HCT116 (cell line): ENCODE data around the gene LRRC56. TPM values are rescaled to one million over a fixed set of nuclear protein-coding genes. Genes with fewer than 3 reads are reported as not detected.

Experiments used
- ATAC-seq: fragments of 200-7000 bp; cut with Tn5 transposase; 2 replicates; pipeline ENCODE4 v1.9.1; 2020; ENCODE audit warnings: mild to moderate bottlenecking, moderate library complexity
- BruUV-seq: library from RNA; stranded (reverse); fragments of 400-500 nt; replicated peaks from 2 replicates; lab custom pipeline; 2021; lab: Mats Ljungman, UMichigan
- CTCF ChIA-PET: fragments of 300-600 bp; sonication (Branson Sonifier 250); formaldehyde crosslinking; loops from one replicate; lab custom pipeline; 2021; ENCODE audit warnings: antibody characterized with exemption; lab: Charles Lee
- POLR2A ChIA-PET: fragments of 300-600, 350-600 bp; sonication (Branson Sonifier 250); formaldehyde crosslinking; loops from one replicate; lab custom pipeline; 2021; ENCODE audit warnings: antibody characterized with exemption; lab: Charles Lee
- RAD21 ChIA-PET, 2 experiments: fragments of 300-600 bp; sonication (Branson Sonifier 250); formaldehyde crosslinking; loops; one replicate each; lab custom pipeline; 2023; ENCODE audit warnings: low total read pairs in 2 of 2; ENCODE audit not compliant: uncharacterized antibody in 2 of 2, unreplicated experiment in 2 of 2, low non-redundant PET in 1 of 2; lab: Charles Lee
- DNase-seq: peaks from one replicate; pipeline ENCODE4 v3.0.0-alpha.2; 2010; ENCODE audit warnings: low read depth, low spot score
- H2AFZ ChIP-seq: fragments of 200-600 bp; shearing (Covaris generic), sonication (generic); 2 replicates; pipeline ENCODE4 v1.6.1; 2017; ENCODE audit warnings: low read depth, mixed run types, mixed read lengths, antibody characterized with exemption, low read length; ENCODE audit not compliant: poor library complexity, severe bottlenecking
- H3K27ac ChIP-seq: 2 replicates; pipeline ENCODE4 v1.5.1; 2012; ENCODE audit warnings: low read depth, low read length
- H3K27me3 ChIP-seq: fragments of 200-600 bp; sonication (generic); 2 replicates; pipeline ENCODE4 v1.6.1; 2016; ENCODE audit warnings: mixed run types, low read length, mixed read lengths; ENCODE audit not compliant: insufficient read depth
- H3K36me3 ChIP-seq, 2 experiments: fragments of 200-500 bp in 1 of 2; fragments of 200-600 bp in 1 of 2; sonication (Bioruptor generic) in 1 of 2; sonication (generic) in 1 of 2; 2 replicates each; pipeline versions ENCODE4 v1.5.1 to v1.6.1; 2014 to 2016; ENCODE audit warnings: low read length in 2 of 2, inconsistent platforms in 1 of 2, mixed read lengths in 1 of 2, mixed run types in 1 of 2; ENCODE audit not compliant: insufficient read depth in 2 of 2, control insufficient read depth in 1 of 2
- H3K4me1 ChIP-seq, 2 experiments: fragments of 200-600 bp in 1 of 2; sonication (generic) in 1 of 2; 2 replicates each; pipeline versions ENCODE4 v1.5.1 to v1.6.1; 2012 to 2017; ENCODE audit warnings: low read length in 2 of 2, inconsistent platforms in 1 of 2, mild to moderate bottlenecking in 1 of 2, mixed read lengths in 1 of 2, mixed run types in 1 of 2, moderate library complexity in 1 of 2; ENCODE audit not compliant: insufficient read depth in 2 of 2, control insufficient read depth in 1 of 2
- H3K4me2 ChIP-seq: fragments of 200-600 bp; sonication (generic); 2 replicates; pipeline ENCODE4 v1.6.1; 2017; ENCODE audit warnings: mixed run types, low read length, mixed read lengths
- H3K4me3 ChIP-seq, 2 experiments: fragments of 200-600 bp in 1 of 2; sonication (generic) in 1 of 2; replicated peaks in 1 of 2; 2 replicates each; pipeline ENCODE4 v1.5.1; 2011 to 2016; ENCODE audit warnings: low read length in 2 of 2, control low read depth in 1 of 2, low read depth in 1 of 2, mild to moderate bottlenecking in 1 of 2, mixed read lengths in 1 of 2, mixed run types in 1 of 2
- H3K79me2 ChIP-seq: fragments of 200-600 bp; sonication (generic); 2 replicates; pipeline ENCODE4 v1.6.1; 2017; ENCODE audit warnings: mild to moderate bottlenecking, mixed run types, low read length, moderate library complexity, mixed read lengths; ENCODE audit not compliant: insufficient read depth
- H3K9ac ChIP-seq: fragments of 200-600 bp; sonication (generic); 2 replicates; pipeline ENCODE4 v1.6.1; 2016; ENCODE audit warnings: low read length, mixed read lengths
- H3K9me2 ChIP-seq: fragments of 200-600 bp; sonication (generic), shearing (Covaris generic); 2 replicates; pipeline ENCODE4 v1.6.1; 2017; ENCODE audit warnings: mixed run types, mild to moderate bottlenecking, moderate library complexity; ENCODE audit not compliant: insufficient read depth
- H3K9me3 ChIP-seq, 2 experiments: fragments of 200-500 bp in 1 of 2; fragments of 200-600 bp in 1 of 2; sonication (Bioruptor generic) in 1 of 2; sonication (generic) in 1 of 2; 2 replicates each; pipeline ENCODE4 v1.6.1; 2014 to 2017; ENCODE audit warnings: low read length in 2 of 2, mixed read lengths in 2 of 2, inconsistent platforms in 1 of 2, low read depth in 1 of 2, mild to moderate bottlenecking in 1 of 2, mixed run types in 1 of 2, moderate library complexity in 1 of 2; ENCODE audit not compliant: control insufficient read depth in 1 of 2, insufficient read depth in 1 of 2
- H4K20me1 ChIP-seq: fragments of 200-600 bp; sonication (generic), shearing (Covaris generic); 2 replicates; pipeline ENCODE4 v1.6.1; 2017; ENCODE audit warnings: mixed run types, mild to moderate bottlenecking, moderate library complexity; ENCODE audit not compliant: insufficient read depth
- CBX3 ChIP-seq: IDR thresholded peaks from 2 replicates; pipeline ENCODE4 v1.6.1; 2012; ENCODE audit warnings: low read depth
- CEBPB ChIP-seq: IDR thresholded peaks from 2 replicates; pipeline ENCODE4 v1.6.1; 2012; ENCODE audit warnings: low read depth
- EGR1 ChIP-seq: IDR thresholded peaks from 2 replicates; pipeline ENCODE4 v1.6.1; 2012; ENCODE audit warnings: low read depth
- POLR2A ChIP-seq: IDR thresholded peaks from 2 replicates; pipeline ENCODE4 v1.7.0; 2011; ENCODE audit warnings: borderline replicate concordance; ENCODE audit not compliant: insufficient read depth, insufficient read length; ENCODE audit errors: extremely low read depth
- POLR2AphosphoS5 ChIP-seq: IDR thresholded peaks from 2 replicates; pipeline ENCODE4 v1.6.1; 2011; ENCODE audit warnings: mild to moderate bottlenecking, low read depth, low read length, moderate library complexity
- SP1 ChIP-seq: IDR thresholded peaks from 2 replicates; pipeline ENCODE4 v1.6.1; 2012; ENCODE audit warnings: low read depth
- YY1 ChIP-seq: IDR thresholded peaks from 2 replicates; pipeline ENCODE4 v1.6.1; 2011; ENCODE audit warnings: low read length, low read depth, moderate library complexity, mild to moderate bottlenecking; ENCODE audit not compliant: insufficient replicate concordance; ENCODE audit errors: extremely low read depth
- ZFX ChIP-seq: fragments of 450-650 bp; IDR thresholded peaks from 2 replicates; pipeline ENCODE4 v1.6.1; 2017
- intact Hi-C: fragments of 100-400 bp; cut with micrococcal nuclease; formaldehyde crosslinking; loops from 2 replicates; pipeline ENCODE4 v1.10.0; 2022
- total RNA-seq: library from RNA; stranded (reverse); gene quantifications from one replicate; pipeline ENCODE4 v1.2.1, GENCODE V29; 2021; ENCODE audit not compliant: unreplicated experiment
- TF ChIP-seq, protein P1 (sequence below): IDR thresholded peaks from 2 replicates; pipeline ENCODE4 v1.6.1; 2012; ENCODE audit warnings: low read depth
- TF ChIP-seq, protein P2 (sequence below): IDR thresholded peaks from 2 replicates; pipeline ENCODE4 v1.6.1; 2011; ENCODE audit warnings: mild to moderate bottlenecking, low read length, moderate library complexity; ENCODE audit not compliant: insufficient replicate concordance; ENCODE audit errors: extremely low read depth
- TF ChIP-seq, protein P3 (sequence below): IDR thresholded peaks from 2 replicates; pipeline ENCODE4 v1.6.1; 2012

The LRRC56 gene
- total RNA-seq, 1 experiment from 2014 or later = 9.1 TPM

DNA sequence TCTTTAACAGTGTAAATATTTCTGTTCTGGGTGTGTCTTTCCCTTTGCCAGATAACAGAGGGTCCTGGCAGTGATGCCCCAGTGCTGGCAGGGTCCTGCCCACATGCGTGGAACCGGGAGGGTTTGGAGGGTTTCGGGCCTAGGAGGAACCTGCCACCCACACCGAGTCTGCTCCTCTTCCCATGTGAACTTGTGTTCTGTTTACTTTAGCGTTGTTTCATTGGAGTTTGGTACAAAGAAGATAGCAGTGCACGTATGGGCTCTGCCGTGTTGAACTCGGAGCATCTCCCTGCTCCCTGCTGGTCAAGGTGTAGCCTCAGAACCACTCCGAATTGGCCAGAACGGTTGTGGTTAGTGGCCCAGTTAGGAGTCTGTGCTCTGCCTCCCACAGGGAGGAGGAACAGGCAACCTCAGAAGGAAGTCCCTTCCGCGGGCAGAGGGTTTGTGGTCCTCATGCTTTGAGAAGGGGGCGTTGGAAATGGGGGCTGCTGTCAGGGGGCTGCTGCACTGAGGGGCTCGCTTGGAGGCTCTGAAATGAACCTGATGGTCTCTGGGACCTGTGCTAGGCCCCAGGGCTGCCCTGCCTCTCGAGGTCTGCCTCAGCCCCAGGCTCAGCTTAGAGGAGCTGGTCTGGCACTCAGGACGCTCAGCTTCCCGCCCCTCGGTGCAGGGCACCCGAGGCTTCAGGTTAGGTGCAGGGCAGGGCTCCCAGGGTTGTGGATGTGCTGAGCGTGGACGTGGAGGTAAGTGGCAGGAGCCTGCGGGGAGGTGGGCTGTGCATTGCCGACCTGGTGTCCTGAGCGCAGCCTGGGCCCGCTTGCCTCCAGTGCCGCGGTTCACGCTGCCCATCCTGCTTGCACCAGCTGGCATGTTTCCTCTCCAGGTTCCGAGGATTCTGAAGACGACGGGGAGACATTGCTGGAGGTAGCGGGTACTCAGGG, 49.3 kb downstream of the LRRC56 start:
- TF ChIP-seq YY1 = no peak
- TF ChIP-seq CEBPB = no peak
- TF ChIP-seq EGR1 = no peak
- TF ChIP-seq SP1 = no peak
- no peak for TF ChIP-seq ZFX
- TF ChIP-seq POLR2A = no peak
- TF ChIP-seq, protein P1, sequence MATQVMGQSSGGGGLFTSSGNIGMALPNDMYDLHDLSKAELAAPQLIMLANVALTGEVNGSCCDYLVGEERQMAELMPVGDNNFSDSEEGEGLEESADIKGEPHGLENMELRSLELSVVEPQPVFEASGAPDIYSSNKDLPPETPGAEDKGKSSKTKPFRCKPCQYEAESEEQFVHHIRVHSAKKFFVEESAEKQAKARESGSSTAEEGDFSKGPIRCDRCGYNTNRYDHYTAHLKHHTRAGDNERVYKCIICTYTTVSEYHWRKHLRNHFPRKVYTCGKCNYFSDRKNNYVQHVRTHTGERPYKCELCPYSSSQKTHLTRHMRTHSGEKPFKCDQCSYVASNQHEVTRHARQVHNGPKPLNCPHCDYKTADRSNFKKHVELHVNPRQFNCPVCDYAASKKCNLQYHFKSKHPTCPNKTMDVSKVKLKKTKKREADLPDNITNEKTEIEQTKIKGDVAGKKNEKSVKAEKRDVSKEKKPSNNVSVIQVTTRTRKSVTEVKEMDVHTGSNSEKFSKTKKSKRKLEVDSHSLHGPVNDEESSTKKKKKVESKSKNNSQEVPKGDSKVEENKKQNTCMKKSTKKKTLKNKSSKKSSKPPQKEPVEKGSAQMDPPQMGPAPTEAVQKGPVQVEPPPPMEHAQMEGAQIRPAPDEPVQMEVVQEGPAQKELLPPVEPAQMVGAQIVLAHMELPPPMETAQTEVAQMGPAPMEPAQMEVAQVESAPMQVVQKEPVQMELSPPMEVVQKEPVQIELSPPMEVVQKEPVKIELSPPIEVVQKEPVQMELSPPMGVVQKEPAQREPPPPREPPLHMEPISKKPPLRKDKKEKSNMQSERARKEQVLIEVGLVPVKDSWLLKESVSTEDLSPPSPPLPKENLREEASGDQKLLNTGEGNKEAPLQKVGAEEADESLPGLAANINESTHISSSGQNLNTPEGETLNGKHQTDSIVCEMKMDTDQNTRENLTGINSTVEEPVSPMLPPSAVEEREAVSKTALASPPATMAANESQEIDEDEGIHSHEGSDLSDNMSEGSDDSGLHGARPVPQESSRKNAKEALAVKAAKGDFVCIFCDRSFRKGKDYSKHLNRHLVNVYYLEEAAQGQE = no peak
- TF ChIP-seq POLR2AphosphoS5 = no peak
- TF ChIP-seq, protein P2, sequence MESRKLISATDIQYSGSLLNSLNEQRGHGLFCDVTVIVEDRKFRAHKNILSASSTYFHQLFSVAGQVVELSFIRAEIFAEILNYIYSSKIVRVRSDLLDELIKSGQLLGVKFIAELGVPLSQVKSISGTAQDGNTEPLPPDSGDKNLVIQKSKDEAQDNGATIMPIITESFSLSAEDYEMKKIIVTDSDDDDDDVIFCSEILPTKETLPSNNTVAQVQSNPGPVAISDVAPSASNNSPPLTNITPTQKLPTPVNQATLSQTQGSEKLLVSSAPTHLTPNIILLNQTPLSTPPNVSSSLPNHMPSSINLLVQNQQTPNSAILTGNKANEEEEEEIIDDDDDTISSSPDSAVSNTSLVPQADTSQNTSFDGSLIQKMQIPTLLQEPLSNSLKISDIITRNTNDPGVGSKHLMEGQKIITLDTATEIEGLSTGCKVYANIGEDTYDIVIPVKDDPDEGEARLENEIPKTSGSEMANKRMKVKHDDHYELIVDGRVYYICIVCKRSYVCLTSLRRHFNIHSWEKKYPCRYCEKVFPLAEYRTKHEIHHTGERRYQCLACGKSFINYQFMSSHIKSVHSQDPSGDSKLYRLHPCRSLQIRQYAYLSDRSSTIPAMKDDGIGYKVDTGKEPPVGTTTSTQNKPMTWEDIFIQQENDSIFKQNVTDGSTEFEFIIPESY = no peak
- no peak for TF ChIP-seq CBX3
- TF ChIP-seq, protein P3, sequence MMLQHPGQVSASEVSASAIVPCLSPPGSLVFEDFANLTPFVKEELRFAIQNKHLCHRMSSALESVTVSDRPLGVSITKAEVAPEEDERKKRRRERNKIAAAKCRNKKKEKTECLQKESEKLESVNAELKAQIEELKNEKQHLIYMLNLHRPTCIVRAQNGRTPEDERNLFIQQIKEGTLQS = no peak
- Histone ChIP-seq H3K9ac (no peak overlapping the region), H3K79me2 (peaks cover 86% of the 10 kb centered on the region), H3K4me2 (no peak overlapping the region), H3K4me3 (no peak overlapping the region), H2AFZ (no peak overlapping the region), H3K9me2 (no peaks in the 10 kb centered on the region), H3K36me3 (peaks cover 44 to 61% of the 10 kb centered on the region in 2 experiments), H3K27ac (no peak overlapping the region), H3K27me3 (no peaks in the 10 kb centered on the region), H4K20me1 (no peaks in the 10 kb centered on the region), H3K4me1 (no peaks in the 10 kb centered on the region), H3K9me3 (no peaks in the 10 kb centered on the region)
- DNase-seq (no peak), ATAC-seq (no peak)
- ChIA-PET CTCF (no interaction called here), POLR2A (no interaction called here), RAD21 (no interaction called here)
- intact Hi-C loops = no loop called here
- BruUV-seq = no TSS peak
